Suprapubic skin (tissue), 4 donors: Measurements from ENCODE around the gene MAGI1.

Experiments
- CTCF ChIP-seq, 2 donors: fragments of 200-600 bp in 1 of 2; fragments of 450-650 bp in 1 of 2; sonication (generic) in 1 of 2; IDR thresholded peaks; one replicate each; pipeline ENCODE4 v1.5.1; 2016 to 2019; ENCODE audit warnings: antibody characterized with exemption in 2 of 2, mild to moderate bottlenecking in 1 of 2, moderate library complexity in 1 of 2
- EP300 ChIP-seq: sonication (generic); formaldehyde crosslinking; IDR thresholded peaks from one replicate; pipeline ENCODE4 v1.6.1; 2017; ENCODE audit warnings: antibody characterized with exemption
- POLR2A ChIP-seq, 2 donors: fragments of 450-650 bp; IDR thresholded peaks; one replicate each; pipeline ENCODE4 v1.6.1; 2017; ENCODE audit warnings: antibody characterized with exemption in 2 of 2, mild to moderate bottlenecking in 2 of 2, moderate library complexity in 2 of 2
- POLR2AphosphoS5 ChIP-seq, 3 donors: sonication (generic); formaldehyde crosslinking; IDR thresholded peaks; one replicate each; pipeline ENCODE4 v1.6.1; 2017; ENCODE audit warnings: antibody characterized with exemption in 3 of 3

- TF ChIP-seq CTCF (IDR thresholded peaks at IDR 0.05), result no peak
- no peak for TF ChIP-seq EP300
- TF ChIP-seq POLR2A (IDR thresholded peaks at IDR 0.05), result no peak
- TF ChIP-seq POLR2AphosphoS5 (IDR thresholded peaks at IDR 0.05), result no peak
These were observed 5.2 kb downstream of the MAGI1 start for GRCh38 chr3:66033241-66034138.
